ENCODE results near the gene PTPRD.

DNA sequence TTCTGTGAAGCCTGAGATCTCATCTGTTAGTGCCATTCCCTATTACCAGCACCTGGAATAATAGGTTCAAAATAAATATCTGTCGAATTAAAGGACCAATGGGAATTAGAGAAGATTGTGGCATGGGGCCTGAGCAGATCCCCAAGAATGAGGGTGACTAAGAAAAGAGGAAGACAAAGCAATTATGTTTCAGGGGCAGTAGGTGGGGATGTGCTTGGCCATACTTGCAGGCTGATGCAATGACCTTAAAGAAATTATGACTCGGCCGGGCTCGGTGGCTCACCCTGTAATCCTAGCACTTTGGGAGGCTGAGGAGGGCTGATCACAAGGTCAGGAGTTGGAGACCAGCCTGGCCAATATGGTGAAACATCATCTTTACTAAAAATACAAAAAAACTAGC lies 562.8 kb downstream of the PTPRD start:
- TF ChIP-seq, protein P1, sequence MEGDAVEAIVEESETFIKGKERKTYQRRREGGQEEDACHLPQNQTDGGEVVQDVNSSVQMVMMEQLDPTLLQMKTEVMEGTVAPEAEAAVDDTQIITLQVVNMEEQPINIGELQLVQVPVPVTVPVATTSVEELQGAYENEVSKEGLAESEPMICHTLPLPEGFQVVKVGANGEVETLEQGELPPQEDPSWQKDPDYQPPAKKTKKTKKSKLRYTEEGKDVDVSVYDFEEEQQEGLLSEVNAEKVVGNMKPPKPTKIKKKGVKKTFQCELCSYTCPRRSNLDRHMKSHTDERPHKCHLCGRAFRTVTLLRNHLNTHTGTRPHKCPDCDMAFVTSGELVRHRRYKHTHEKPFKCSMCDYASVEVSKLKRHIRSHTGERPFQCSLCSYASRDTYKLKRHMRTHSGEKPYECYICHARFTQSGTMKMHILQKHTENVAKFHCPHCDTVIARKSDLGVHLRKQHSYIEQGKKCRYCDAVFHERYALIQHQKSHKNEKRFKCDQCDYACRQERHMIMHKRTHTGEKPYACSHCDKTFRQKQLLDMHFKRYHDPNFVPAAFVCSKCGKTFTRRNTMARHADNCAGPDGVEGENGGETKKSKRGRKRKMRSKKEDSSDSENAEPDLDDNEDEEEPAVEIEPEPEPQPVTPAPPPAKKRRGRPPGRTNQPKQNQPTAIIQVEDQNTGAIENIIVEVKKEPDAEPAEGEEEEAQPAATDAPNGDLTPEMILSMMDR (conservative IDR thresholded peaks at IDR 0.05; ENCODE audit: low read depth in 2 of 2) = no peak
- TF ChIP-seq EZH2 (IDR thresholded peaks at IDR 0.05; ENCODE audit: low read depth, unreplicated experiment) = no peak
- TF ChIP-seq EZH2phosphoT487 (IDR thresholded peaks at IDR 0.05; ENCODE audit: unreplicated experiment) = no peak
- no peak for TF ChIP-seq POLR2AphosphoS5 (IDR thresholded peaks at IDR 0.05; ENCODE audit: low read depth)
- no peak for TF ChIP-seq JUNB (IDR thresholded peaks at IDR 0.05; ENCODE audit: unreplicated experiment)
- TF ChIP-seq, protein P2, sequence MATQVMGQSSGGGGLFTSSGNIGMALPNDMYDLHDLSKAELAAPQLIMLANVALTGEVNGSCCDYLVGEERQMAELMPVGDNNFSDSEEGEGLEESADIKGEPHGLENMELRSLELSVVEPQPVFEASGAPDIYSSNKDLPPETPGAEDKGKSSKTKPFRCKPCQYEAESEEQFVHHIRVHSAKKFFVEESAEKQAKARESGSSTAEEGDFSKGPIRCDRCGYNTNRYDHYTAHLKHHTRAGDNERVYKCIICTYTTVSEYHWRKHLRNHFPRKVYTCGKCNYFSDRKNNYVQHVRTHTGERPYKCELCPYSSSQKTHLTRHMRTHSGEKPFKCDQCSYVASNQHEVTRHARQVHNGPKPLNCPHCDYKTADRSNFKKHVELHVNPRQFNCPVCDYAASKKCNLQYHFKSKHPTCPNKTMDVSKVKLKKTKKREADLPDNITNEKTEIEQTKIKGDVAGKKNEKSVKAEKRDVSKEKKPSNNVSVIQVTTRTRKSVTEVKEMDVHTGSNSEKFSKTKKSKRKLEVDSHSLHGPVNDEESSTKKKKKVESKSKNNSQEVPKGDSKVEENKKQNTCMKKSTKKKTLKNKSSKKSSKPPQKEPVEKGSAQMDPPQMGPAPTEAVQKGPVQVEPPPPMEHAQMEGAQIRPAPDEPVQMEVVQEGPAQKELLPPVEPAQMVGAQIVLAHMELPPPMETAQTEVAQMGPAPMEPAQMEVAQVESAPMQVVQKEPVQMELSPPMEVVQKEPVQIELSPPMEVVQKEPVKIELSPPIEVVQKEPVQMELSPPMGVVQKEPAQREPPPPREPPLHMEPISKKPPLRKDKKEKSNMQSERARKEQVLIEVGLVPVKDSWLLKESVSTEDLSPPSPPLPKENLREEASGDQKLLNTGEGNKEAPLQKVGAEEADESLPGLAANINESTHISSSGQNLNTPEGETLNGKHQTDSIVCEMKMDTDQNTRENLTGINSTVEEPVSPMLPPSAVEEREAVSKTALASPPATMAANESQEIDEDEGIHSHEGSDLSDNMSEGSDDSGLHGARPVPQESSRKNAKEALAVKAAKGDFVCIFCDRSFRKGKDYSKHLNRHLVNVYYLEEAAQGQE (IDR thresholded peaks at IDR 0.05; ENCODE audit: unreplicated experiment) = no peak
